ENCODE data around the gene PANK2. TPM values are rescaled to one million over a fixed set of nuclear protein-coding genes. Genes with fewer than 3 reads are reported as not detected.
A peak's percentile ranks its signal among the peaks of the same experiment; 100 is the strongest.
"Not testable (repeated sequence)": the region's sequence is repeated elsewhere in the genome, so short reads cannot be mapped to it uniquely, and the experiment has no call there.

PANK2 gene
- total RNA-seq, 1 donor from 2014 or later: 61.6 TPM

DNA sequence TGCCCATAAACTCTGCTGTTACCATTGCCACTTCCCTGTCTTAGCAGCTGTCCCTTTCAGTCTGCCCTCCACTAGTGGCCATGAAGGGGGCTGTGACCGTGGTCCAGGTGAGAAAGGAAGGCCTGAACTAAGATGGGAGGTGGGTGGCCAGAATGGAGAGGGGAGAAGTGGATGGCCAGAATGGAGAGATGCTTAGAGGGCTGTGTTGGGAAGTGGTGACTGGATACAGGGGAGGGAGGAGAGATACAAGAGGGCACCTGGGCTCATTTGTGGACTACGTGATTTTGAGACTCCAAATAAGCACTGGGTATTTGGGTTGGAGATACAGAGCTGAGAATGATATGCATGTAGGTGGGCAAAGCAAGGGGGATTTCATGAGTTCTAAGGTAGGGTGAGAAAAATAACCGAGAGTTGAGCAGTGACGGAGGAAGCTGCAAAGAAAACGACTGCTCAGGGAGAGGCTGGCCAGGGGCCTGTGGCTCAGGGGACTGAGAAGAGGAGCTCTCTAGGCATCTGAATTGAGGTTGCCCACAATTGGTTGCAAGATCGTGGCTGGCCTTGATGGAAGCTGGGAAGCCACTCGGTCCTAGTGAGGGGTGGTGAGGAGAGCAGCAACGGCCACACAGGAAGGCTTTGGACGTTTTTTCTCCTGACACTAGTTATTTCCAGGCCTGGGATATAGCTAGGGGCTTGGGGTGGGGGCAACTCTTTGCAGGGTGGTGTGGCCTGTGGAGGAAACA, 36.9 kb downstream of the PANK2 start:
- no peak for DNase-seq (ENCODE audit: low spot score)

DNA sequence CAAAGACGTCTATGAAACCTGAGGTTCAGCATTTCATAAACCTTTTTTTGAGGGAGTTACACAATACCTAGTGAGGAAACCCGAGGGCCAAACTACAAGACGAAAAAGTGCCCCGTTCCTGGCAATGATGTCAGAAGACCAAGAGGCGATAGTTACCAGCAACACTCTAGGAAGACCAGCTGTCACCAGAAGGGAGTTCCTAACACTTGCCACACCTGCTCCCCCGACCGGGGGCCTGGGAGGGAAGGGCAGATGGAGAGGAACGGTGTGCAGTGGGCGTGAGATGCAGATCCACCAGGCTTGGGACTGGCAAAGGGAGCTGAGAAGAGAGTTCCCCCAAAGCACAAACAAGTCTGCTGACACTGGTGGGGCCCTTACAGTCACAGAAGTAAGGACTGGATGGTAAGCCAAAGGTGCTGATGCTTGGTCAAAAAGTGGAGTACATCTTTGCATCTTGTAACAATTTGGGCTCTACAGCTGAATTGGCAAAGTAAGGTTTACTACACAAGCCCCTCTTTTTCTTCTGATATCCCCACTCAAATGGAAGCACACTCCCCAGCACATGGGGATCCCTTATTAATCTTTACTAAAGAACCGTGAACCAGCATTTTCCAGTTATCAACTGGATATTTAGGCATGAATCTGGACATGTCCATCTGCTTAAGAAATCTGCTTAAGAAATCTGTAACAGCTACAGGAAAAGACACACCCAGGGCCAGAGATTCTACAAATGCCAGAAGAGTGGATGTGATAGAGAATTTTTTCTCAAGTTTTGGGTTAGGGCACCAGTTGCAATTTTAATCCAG, 38.5 kb downstream of the PANK2 start:
- DNase-seq (ENCODE audit: low spot score): no peak

DNA sequence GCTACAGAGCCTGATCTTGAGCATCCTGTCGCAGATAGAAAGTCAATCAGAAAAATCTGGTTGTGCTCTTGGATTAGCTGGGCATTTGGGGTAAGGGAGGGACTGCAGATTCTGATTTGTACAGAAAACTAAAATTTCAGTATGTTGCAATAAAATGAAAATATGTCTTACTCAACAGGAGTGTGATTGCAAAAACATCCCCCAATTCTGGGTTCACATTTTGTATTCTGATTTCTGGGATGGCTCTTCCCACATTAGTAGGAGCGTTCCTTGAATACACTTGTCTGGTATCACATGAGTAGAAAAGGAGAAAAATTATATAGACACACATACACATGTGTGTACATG, 40.5 kb downstream of the PANK2 start:
- DNase-seq (ENCODE audit: low spot score): no peak

DNA sequence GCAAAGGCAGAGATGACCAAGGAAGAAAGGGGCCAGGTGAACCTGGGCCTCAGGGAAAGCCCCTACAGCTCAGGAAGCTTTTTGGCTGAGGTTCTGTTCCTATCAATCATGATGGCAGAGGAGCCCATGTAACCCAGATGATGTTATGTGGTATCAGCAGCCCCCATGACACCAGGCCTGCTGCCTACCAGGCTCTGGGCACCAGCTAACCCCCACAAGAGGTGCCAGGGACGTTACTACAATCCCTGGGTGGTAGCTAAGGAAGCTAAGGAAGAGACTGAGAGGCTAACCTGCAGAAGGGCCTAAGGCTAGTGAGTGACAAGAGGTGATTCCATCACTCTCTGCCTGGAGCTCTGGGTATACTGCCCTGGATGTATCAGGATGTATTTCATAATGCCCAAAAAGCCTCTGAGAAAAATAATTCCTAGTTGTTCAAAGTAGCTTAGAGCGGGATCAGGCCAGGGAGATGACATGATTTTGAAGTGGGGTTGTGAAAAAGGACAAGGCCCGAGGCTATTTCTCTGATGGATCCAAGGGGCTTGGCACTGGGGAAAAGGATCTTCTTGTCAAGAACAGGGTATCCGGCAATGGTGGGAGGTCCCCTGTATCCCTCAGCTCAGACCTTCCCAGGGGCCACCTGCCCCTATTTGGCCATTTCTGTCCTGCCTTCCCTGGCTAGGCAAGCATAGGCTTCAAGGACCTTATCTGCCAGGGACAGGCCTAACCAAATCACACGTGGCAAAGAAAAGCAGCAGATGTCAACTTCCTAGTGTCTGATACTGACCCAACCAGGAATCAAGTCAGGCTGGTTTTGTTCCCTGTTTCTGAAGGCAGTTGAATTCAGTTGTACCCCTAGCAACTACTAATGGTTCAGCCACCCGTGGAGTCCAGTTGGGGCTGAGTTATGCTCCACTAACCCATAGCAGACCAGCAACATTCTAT, 41.3 kb downstream of the PANK2 start:
- DNase-seq (ENCODE audit: low spot score): no peak

DNA sequence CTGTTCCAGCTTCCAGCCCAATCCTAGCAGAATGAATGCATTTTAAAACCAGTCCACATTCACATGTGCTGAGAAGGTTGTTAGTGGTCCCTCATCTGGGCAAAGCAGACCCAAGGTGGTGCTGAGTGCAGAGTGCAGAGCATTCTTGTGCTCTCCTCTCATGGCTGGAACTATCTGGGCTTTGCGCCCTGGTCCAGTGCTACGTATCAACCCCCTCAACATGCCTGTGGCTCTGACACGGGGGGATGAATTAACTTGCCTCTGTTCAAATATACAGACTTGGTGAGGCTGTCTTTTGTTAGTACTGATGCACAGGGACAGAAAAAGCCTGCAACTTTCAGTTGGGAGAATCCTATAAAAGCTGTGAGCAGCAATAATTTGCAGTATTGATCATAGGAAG, 42.5 kb downstream of the PANK2 start:
- no peak for DNase-seq (ENCODE audit: low spot score)

DNA sequence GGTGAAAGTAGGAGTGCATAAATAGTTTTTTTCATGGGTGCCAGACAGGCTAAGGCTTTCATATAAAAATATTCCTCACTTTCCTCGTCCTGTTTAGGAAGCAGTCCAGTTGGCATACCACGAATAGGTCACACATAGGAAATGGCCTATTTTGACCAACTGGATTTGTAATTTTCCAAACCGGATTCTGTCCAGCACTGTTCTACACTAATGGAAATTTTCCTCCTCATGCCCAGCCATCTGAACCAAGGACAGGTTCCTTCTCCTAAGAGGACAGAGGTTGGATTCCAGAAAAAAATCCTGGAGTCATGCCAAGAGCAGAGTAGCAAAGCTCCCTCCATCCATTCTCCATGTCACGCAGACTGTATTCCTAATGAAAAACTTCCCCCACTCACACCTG, 43.1 kb downstream of the PANK2 start:
- no peak for DNase-seq (ENCODE audit: low spot score)

DNA sequence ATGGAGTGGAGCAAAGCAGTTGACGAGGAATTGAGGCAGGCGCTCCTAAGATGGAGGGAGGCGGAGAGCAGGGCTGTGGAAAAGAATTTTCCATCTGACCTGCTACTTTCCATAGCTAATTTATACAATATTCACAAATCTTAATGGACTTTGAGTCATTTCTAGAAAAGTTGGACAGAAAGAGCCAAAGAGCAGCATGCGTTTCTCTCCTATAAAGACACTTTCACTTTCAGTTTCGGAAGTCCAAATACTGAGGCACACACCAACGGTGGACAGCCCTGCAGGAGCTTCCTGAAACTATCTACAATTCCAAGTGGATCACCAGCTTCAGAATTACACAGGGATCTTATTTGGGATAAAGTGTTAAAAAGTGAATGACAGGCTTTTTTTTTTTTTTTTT, 43.5 kb downstream of the PANK2 start:
- DNase-seq (ENCODE audit: low spot score): no peak

DNA sequence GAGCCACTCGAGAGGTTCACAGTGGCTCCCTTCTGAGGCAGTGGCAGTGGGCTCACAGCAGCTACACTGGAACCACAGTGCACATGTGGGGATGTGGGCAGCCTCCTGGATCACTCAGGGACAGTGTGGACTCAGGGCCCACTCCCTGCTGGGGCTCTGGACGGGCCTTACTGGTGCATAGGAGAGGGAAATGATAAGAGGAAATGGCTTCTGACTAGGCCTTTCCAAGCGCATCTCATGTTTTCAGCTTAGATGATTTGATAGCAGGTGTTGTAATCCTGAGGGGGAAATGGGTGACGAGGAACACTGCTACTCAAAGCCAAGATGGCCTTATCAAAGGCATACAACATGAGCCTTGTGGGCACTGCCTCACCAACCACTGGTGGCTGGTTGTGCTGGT, 44.0 kb downstream of the PANK2 start:
- no peak for DNase-seq (ENCODE audit: low spot score)

DNA sequence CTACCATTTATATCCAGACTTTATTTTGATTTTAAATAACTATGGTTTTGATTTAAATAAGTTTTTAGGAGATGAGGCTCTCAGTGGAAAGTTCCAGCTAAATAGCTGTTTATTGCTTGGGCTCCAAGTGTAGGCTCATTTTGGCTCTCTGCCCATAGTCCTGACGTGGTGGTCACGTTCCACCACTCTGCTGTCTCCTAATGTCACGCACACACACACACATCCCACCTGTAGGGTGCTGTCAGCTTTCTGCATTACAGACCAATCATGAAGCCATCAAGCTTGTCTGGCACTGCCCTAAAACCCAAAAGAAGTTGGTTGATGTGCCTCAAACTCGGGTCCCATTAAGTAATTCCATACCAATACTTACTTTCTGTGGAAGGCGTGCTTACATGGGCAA, 45.4 kb downstream of the PANK2 start:
- DNase-seq (ENCODE audit: low spot score): no peak

DNA sequence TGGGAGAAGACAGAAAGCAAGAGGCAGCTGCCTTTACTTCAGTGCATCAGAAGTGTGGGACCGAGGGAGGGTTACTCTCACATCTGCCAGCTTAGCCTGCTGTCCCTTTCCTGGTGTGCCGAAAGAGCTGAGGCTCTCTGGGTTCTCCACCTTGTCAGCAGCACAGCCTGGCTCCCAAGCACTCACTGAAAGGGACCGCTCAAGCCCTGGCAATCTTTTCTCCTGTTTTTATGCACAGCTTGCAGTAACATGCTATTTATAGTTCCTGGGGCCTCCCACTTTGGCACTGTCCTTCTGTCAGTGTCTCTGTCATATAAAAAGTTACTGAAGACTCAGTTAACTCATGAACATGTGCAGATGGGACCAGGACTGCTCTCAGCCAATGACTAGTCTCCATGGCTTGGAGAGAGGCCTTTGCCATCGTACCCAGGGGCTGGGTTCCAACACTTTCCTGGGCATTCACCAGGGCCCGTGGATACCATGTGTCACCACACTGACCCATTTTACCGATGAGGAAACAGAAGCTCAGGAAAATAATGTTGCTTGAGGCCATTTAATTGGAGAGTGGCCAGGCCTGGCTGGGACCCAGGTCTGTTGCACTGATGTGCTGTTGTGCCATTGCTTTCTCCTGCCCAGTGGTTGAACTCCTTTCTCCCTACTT, 46.2 kb downstream of the PANK2 start:
- DNase-seq (ENCODE audit: low spot score): peak; percentile 46

DNA sequence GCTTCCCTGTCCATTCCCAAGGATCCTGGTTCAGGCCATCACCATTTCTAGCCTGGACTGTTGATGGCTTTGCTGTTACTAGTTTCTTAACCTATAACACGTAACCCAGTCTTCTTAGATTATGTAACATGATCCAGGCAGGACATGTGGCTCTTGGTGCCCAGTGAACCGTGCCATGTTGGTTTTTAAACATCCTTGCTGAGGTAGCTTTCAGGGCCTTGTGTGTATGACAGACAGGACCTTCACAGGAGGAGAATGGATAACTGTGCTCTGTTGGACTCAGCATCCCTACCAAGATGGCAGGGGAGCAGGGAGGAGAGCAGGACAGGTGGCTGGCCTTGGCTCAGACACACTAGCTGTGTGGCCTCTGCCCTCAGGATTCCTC, 46.8 kb downstream of the PANK2 start:
- no peak for DNase-seq (ENCODE audit: low spot score)

DNA sequence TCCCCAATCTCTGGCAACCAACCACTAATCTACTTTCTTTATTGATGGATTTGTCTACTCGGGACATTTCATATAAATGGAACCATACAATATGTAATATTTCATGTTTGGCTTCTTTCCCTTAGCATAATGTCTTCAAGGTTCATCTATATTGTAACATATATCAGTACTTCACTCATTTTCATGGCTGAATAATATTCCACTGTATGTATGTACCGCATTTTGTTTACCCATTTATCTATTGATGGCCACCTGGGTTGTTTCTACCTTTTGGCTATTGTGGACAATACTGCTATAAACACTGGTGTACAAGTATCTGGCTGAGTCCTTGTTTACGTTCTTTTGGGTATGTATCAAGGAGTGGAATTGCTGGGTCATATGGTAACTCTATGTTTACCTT, 48.4 kb downstream of the PANK2 start:
- DNase-seq (ENCODE audit: low spot score): no peak

DNA sequence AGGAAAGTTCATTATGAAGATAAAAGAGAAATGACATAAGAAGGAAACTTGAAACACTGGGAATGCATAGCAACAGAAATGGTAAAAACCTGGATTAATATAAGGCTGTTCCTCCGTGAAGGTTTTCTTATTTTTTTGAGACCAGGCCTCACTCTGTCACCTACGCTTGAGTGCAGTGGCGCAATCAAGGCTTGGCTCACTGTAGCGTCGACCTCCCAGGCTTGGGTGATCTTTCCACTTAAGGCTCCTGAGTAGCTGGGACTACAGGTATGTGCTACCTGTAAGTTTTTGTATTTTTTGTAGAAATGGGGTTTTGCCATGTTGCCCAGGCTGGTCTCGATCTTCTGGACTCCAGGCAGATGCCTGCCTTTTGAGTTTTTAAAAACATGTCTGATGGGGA, 51.7 kb downstream of the PANK2 start:
- DNase-seq (ENCODE audit: low spot score): no peak

DNA sequence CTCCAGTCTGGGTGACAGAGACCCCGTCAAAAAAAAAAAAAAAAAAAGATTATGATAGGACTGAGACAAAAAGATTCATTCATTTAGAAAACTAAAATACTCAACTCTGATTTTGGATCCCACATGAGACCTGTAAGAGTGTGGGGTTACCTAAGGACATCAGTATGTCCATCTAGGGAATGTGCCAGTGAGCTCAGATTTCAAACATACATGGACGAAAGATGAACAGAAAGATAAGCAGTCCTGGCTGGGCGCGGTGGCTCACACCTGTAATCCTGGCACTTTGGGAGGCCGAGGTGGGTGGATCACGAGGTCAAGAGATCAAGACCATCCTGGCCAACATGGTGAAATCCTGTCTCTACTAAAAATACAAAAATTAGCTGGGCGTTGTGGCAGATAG, 57.5 kb downstream of the PANK2 start:
- not testable (repeated sequence) for DNase-seq (ENCODE audit: low spot score)

DNA sequence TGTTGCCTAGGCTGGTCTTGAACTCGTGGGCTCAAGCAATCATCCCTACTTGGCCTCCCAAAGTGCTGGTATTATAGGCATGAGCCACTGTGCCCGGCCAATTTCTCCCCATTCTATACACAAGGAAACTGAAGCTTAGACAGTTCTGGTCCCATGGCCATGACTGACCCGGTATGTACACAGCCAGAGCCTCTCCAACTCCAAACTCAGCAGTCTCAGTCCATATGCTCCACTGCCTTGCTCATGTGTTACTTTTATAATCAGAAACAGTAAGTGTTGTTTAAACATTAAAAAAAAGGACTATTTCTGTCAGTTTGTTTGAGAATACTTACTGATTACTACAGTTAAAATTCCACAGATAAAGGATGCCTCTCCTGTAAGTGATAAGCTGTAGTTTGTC, 75.5 kb downstream of the PANK2 start:
- DNase-seq (ENCODE audit: low spot score): no peak

DNA sequence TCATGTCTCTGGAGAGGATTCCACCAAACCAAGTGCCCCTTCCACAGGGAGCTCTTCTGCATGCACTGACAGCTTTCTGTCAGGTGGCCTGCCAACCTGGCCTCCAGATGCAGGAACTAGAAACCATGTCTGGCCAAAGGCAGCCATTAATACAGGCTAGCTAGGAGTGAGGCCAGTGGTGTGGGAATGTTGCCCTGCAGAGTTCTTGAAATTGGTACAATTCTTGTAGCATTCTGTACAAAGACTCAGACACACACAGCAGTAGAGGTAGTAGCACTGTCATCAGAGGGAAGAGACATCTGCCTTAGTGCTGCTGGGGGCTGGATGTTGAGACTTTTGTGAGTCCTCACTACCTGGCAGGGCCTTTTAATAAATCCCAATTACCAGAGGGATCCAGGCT, 77.4 kb downstream of the PANK2 start:
- DNase-seq (ENCODE audit: low spot score): no peak

DNA sequence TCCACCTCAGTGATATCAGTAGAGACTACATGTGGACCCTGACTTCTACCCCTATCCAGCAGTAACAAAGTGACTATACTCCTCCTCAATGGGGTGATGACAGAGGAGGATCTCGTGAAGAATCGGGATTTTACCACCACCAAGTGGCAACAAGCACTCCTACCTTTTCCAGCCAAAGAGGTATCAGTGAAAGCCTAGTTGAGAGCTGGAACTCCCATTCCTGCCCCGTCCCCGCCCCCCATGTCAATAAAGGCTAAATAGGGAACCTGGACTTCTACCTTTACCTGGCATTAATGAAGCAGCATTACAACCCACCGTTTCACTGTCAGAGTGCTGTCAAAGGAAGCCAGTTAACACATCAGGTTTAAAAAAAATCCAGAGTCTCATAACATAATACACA, 80.8 kb downstream of the PANK2 start:
- DNase-seq (ENCODE audit: low spot score): no peak

DNA sequence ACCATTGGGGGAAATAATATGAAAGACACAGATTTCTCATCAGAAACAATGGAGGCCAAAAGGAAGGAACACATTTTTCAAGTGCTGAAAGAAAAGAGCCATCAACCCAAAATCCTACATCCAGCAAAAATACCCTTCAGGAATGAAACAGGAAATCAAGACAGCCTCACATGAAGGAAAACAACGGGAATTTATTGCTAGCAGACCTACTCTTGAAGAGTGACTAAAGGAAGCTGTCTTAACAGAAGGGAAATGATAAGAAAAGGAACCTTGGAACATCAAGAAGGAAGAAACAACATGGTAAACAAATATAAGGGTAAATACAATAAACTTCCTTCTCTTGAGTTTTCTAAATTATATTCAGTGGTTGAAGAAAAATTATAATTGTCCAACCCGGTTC, 82.0 kb downstream of the PANK2 start:
- no peak for DNase-seq (ENCODE audit: low spot score)

DNA sequence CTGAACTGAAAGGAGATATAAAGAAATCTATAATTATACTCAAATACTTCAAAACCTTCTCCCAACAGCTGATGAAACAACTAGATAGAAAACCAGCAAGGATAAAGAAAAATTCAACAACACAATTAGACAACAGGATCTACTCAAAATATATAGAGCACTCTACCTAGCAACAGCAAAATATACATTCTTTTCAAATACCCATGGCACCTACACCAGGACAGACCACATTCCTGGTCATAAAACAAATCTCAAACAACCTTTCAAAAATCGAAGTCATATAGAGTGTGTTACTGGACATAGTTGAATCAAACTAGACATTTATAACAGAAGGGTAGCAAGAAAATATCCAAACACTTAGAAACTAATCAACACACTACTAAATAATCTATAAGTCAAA, 83.0 kb downstream of the PANK2 start:
- DNase-seq (ENCODE audit: low spot score): no peak

DNA sequence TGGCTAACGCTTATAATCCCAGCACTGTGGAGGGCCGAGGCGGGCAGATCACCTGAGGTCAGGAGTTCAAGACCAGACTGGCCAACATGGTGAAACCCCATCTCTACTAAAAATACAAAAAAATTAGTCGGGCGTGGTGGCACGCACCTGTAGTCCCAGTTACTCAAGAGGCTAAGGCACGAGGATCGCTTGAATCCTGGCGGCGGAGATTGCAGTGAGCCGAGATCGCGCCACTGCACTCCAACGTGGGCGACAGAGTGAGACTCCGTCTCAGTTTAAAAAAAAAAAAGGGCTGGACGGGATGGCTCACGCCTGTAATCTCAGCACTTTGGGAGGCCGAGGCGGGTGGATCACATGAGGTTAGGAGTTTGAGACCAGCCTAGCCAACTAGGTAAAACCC, 83.4 kb downstream of the PANK2 start:
- not testable (repeated sequence) for DNase-seq (ENCODE audit: low spot score)

DNA sequence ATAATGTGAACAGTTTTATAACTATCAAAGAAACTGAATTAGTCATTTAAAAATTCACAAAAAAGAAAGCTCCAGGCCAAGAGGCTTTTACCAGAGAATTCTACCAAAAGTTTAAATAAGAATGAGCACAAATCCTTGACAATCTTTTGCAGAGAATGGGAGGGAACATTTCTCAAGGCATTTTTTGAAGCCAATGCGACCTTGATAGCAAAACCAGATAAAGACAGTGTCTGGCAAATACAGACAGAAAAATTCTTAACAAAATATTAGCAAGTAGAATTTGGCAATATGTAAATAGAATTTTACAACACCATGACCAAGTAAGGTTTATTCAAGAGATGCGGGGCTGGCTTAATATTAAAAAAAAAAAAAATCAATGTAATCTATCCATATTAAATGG, 84.5 kb downstream of the PANK2 start:
- no peak for DNase-seq (ENCODE audit: low spot score)

DNA sequence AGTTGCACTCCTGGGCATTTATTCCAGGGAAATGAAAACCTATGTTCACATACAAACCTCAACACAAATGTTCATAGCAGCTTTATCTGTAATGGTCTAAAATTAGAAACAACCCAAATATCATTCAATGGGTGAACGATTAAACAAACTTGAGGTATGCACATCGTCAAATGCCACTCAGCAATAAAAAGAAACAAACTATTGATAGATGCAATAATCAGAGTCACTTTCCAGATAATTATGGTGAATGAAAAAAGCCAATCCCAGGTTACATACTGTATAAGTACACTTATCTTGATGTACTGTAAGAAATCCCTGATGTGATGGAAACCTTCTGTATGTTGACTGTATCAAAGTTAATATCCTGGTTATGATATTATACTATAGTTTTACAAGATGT, 87.3 kb downstream of the PANK2 start:
- no peak for DNase-seq (ENCODE audit: low spot score)

All from umbilical cord (tissue), 2 donors.